ENCODE results near the gene ZNF878.
"Not testable (repeated sequence)": the region's sequence is repeated elsewhere in the genome, so short reads cannot be mapped to it uniquely, and the experiment has no call there.

Gene ZNF878

DNA sequence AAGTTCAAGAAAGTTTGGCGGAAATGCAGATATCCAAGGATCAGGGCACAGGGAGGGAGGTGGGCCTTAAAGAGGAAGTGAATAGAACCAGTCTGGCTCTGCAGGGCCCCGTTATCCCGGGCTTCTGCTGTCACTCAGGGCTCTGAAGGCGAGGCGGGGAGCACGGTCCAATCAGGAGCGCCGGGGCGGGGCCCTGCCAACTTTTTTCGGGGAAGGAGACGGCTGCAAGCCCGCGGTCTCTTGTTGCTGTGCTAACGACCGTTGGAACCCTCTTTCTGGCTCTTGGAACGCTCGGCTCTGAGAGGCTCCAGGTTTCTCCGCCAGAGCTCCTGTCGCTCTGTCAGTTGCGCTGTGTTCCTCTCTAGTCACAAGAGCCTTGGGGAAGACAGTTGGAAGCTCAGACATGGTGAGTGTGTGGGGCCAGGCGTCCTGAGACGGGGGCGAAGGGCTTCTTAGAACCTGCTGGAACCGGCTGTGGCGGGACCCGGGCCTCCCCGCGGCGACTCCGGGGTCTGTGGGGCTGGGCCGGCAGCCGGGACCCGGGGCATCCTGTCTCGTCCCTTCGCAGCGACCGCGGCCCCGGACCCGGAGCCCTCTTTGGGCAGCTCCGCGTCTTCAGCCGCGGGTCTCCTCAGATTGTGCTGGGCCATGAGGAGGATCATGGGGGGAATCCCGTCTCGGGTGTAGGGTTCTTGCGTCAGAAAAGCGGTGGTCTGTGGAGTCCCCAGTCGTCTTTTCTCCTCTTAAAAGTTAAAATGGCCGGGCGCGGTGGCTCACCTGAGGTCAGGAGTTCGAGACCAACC is 39.5 kb upstream of the ZNF878 start:
- ChIA-PET POLR2A (interaction anchor here (0.6 to 2.2 kb wide), 2 partner anchors 65 to 422 kb away, joined by 3 to 7 read pairs; partner anchors contain the start of gene ZNF625), CTCF (interaction anchor here (1.1 to 5.4 kb wide), 7 partner anchors 10 to 756 kb away, joined by 3 to 45 read pairs (median 8); partner anchors contain the start of gene ZNF20)
- DNase-seq (ENCODE audit: low read depth, low spot score): peak; percentile 37
- TF ChIP-seq, protein P1, sequence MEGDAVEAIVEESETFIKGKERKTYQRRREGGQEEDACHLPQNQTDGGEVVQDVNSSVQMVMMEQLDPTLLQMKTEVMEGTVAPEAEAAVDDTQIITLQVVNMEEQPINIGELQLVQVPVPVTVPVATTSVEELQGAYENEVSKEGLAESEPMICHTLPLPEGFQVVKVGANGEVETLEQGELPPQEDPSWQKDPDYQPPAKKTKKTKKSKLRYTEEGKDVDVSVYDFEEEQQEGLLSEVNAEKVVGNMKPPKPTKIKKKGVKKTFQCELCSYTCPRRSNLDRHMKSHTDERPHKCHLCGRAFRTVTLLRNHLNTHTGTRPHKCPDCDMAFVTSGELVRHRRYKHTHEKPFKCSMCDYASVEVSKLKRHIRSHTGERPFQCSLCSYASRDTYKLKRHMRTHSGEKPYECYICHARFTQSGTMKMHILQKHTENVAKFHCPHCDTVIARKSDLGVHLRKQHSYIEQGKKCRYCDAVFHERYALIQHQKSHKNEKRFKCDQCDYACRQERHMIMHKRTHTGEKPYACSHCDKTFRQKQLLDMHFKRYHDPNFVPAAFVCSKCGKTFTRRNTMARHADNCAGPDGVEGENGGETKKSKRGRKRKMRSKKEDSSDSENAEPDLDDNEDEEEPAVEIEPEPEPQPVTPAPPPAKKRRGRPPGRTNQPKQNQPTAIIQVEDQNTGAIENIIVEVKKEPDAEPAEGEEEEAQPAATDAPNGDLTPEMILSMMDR (IDR thresholded peaks at IDR 0.05; ENCODE audit: insufficient read depth, low read length, missing control alignments): no peak
- H3K4me3 ChIP-seq (ENCODE audit: low read depth, low read length): peak overlapping the region; percentile 78

DNA sequence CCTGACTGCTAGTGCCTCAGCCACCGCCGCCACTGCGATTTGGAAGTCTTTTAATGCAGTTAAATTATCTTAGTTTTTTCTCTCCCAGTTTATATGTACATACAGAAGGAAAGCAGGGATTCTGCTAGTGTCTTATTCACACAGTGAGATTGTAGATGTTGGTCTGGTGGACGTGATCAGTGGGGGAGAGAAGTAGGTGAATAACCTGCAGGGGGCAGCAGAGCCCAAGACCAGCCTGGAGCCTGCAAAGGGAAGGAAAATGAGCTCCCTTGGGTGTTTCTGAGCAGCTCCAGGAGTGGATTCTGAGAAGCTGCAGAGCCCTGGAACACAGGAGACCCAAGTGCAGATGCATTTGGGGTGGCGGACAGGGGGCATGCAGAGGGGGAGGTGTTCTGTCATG is 38.0 kb upstream of the ZNF878 start:
- CTCF ChIA-PET: interaction anchor here (0.6 to 5.4 kb wide), 24 partner anchors 10 to 757 kb away, joined by 3 to 45 read pairs (median 4); partner anchors contain the start of genes ZNF20, ZNF625 and ZNF878
- POLR2A ChIA-PET: interaction anchor here (2.2 kb wide), 1 partner anchor 66 kb away, joined by 7 read pairs; the partner anchor contains the start of gene ZNF625

DNA sequence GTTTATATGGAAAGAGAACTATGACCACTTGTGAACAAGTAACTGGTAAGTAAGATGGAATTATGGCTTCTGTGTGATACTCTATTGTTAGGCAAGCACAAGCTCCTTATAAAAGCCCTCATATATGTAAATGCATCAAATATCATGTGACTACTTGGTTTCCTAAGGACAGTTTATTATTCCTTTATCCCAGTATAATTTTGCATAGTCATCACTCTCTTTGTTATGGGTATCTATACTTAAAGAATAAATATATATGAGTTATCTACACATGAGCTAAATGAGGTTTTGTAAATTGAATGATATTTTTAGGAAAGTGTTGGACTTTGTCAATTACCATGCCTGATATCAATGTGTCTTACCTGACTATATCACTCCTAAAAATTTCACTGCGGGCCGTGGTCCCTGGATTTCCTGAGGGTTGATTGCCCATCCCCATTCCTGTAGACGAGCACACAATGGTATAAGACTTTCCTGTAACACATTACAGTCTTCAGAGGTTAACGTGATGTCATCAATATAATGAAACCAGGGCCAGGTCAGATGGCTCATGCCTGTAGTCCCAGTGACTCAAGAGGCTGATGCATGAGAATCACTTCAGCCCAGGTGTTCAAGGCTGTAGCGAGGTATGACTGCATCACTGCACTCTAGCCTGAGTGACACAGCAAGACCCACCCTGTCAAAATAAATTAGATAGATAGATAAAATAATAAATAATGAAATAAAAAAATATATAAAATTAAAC is 32.5 kb upstream of the ZNF878 start:
- ChIA-PET POLR2A (no interaction called here), CTCF (interaction anchor here (1.3 to 1.5 kb wide), 2 partner anchors 14 to 18 kb away, joined by 3 to 6 read pairs; no protein-coding TSS in a partner anchor)
- TF ChIP-seq, protein P1 (IDR thresholded peaks at IDR 0.05; ENCODE audit: insufficient read depth, low read length, missing control alignments): no peak

More for the DNA sequence above, 38.0 kb upstream of the ZNF878 start:
- TF ChIP-seq, protein P1 (IDR thresholded peaks at IDR 0.05; ENCODE audit: insufficient read depth, low read length, missing control alignments): peak; percentile 45
- DNase-seq (ENCODE audit: low read depth, low spot score): no peak
- H3K4me3 ChIP-seq (ENCODE audit: low read depth, low read length): no peak overlapping the region

DNA sequence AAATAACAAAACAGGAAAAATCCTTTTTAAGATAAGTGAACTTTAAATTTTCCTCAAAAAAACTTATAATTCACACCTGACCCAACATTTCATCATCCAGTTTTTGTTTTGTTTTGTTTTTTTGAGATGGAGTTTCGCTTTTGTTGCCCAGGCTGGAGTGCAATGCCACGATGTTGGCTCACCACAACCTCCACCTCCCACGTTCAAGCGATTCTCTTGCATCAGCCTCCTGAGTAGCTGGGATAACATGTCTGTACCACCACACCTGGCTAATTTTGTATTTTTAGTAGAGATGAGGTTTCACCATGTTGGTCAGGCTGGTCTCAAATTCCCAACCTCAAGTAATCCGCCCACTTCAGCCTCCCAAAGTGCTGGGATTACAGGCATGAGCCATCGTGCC is 30.6 kb upstream of the ZNF878 start:
- POLR2A ChIA-PET; CTCF ChIA-PET; H3K4me3 ChIP-seq (ENCODE audit: low read depth, low read length); DNase-seq (ENCODE audit: low read depth, low spot score): not testable (repeated sequence)

More for the DNA sequence above, 32.5 kb upstream of the ZNF878 start:
- H3K4me3 ChIP-seq (ENCODE audit: low read depth, low read length): no peak overlapping the region
- no peak for DNase-seq (ENCODE audit: low read depth, low spot score)

DNA sequence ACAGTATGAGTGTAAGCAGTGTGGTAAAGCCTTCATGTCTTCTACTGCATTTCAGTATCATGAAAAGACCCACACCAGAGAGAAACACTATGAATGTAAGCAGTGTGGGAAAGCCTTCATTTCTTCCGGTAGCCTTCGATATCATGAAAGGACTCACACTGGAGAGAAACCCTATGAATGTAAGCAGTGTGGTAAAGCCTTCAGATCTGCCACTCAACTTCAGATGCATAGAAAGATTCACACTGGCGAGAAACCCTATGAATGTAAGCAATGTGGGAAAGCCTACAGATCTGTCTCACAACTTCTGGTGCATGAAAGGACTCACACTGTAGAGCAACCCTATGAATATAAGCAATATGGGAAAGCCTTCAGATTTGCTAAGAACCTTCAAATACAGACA is 24.6 kb upstream of the ZNF878 start:
- DNase-seq (ENCODE audit: low read depth, low spot score): no peak
- CTCF ChIA-PET: no interaction called here
- no peak overlapping the region for H3K4me3 ChIP-seq (ENCODE audit: low read depth, low read length)
- POLR2A ChIA-PET: no interaction called here
- TF ChIP-seq, protein P1 (IDR thresholded peaks at IDR 0.05; ENCODE audit: insufficient read depth, low read length, missing control alignments): no peak

DNA sequence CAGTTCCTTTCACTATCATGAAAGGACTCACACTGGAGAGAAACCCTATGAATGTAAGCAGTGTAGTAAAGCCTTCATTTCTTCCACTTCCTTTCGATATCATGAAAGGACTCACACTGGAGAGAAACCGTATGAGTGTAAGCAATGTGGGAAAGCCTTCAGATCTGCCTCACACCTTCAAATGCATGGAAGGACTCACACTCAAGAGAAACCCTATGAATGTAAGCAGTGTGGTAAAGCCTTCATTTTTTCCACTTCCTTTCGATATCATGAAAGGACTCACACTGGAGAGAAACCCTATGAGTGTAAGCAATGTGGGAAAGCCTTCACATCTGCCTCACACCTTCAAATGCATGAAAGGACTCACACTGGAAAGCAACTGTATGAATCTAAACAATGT is 23.6 kb upstream of the ZNF878 start:
- DNase-seq (ENCODE audit: low read depth, low spot score); CTCF ChIA-PET; H3K4me3 ChIP-seq (ENCODE audit: low read depth, low read length); POLR2A ChIA-PET: not testable (repeated sequence)

DNA sequence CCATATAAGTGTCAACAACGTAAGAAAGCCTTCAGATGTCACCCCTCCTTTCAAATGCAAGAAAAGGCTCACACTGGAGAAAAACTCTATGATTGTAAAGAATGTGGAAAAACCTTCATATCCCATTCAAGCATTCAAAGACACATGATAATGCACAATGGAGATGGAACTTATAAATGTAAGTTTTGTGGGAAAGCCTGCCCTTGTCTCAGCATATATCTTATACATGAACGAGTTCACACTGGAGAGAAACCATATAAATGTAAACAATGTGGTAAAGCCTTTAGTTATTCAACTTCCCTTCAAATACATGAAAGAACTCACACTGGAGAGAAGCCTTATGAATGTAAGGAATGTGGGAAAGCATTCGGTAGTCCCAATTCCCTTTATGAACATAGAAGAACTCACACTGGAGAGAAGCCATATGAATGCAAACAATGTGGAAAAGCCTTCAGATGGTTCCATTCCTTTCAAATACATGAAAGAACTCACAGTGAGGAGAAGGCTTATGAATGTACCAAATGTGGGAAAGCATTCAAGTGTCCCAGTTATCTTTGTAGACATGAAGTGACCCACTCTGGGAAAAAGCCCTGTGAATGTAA is 22.9 kb upstream of the ZNF878 start:
- H3K4me3 ChIP-seq (ENCODE audit: low read depth, low read length): no peak overlapping the region
- POLR2A ChIA-PET: no interaction called here
- TF ChIP-seq, protein P1 (IDR thresholded peaks at IDR 0.05; ENCODE audit: insufficient read depth, low read length, missing control alignments): no peak
- CTCF ChIA-PET: no interaction called here
- no peak for DNase-seq (ENCODE audit: low read depth, low spot score)

All from AG04449 (cell line).